ENCODE results near the gene VPS39.

Gene VPS39

GRCh38 chr15:42119446-42119760, 88.7 kb downstream of the VPS39 start:
- Histone ChIP-seq H3K79me2 (ENCODE audit: insufficient read depth, low read length) (no peaks in the 10 kb centered on the region), H3K9ac (ENCODE audit: low read depth, low read length) (peak overlapping the region; percentile 34; the same call in 1 of the 2 replicates), H3K4me3 (ENCODE audit: low read depth in 1 of 2, low read length in 2 of 2) (peak overlapping the region in 1 of 2 experiments; percentile 43; a peak in 2 of 4 replicates), H3K4me1 (ENCODE audit: insufficient read depth, low read length) (peaks cover 13% of the 10 kb centered on the region), H3K27me3 (ENCODE audit: insufficient read depth, low read length, poor library complexity) (peaks cover 5% of the 10 kb centered on the region), H3K27ac (ENCODE audit: low read length) (peak overlapping the region; percentile 48), H3K36me3 (ENCODE audit: insufficient read depth, low read length) (no peaks in the 10 kb centered on the region), H3K9me3 (ENCODE audit: insufficient read depth, low read length, severe bottlenecking) (no peaks in the 10 kb centered on the region), H4K20me1 (ENCODE audit: insufficient read depth, low read length) (no peaks in the 10 kb centered on the region), H2AFZ (ENCODE audit: low read depth, low read length) (peak overlapping the region; percentile 63), H3K4me2 (ENCODE audit: insufficient read depth, low read length) (peak overlapping the region; percentile 53; the same call in 1 of the 2 replicates)
- DNase-seq (no peak), ATAC-seq (ENCODE audit: insufficient read depth, low read depth) (no peak)
- no peak for TF ChIP-seq EZH2 (IDR thresholded peaks at IDR 0.05; ENCODE audit: borderline replicate concordance, low read depth, low read length, severe bottlenecking)
- no peak for TF ChIP-seq CTCF (IDR thresholded peaks at IDR 0.05; ENCODE audit: borderline replicate concordance, extremely low read depth, low read length, poor library complexity, severe bottlenecking)

GRCh38 chr15:42118650-42119445, 89.3 kb downstream of the VPS39 start:
- Histone ChIP-seq H3K27me3 (ENCODE audit: insufficient read depth, low read length, poor library complexity) (peaks cover 5% of the 10 kb centered on the region), H3K4me1 (ENCODE audit: insufficient read depth, low read length) (peaks cover 13% of the 10 kb centered on the region), H3K36me3 (ENCODE audit: insufficient read depth, low read length) (no peaks in the 10 kb centered on the region), H3K9ac (ENCODE audit: low read depth, low read length) (peak overlapping the region; percentile 34; the same call in 1 of the 2 replicates), H2AFZ (ENCODE audit: low read depth, low read length) (peak overlapping the region; percentile 63), H3K27ac (ENCODE audit: low read length) (peak overlapping the region; percentile 48), H3K79me2 (ENCODE audit: insufficient read depth, low read length) (no peaks in the 10 kb centered on the region), H3K4me3 (ENCODE audit: low read depth in 1 of 2, low read length in 2 of 2) (peak overlapping the region in 1 of 2 experiments; percentile 43; a peak in 2 of 4 replicates), H4K20me1 (ENCODE audit: insufficient read depth, low read length) (no peaks in the 10 kb centered on the region), H3K4me2 (ENCODE audit: insufficient read depth, low read length) (peak overlapping the region; percentile 53; the same call in 1 of the 2 replicates), H3K9me3 (ENCODE audit: insufficient read depth, low read length, severe bottlenecking) (no peaks in the 10 kb centered on the region)
- peak; percentile 31 for DNase-seq
- ATAC-seq (ENCODE audit: insufficient read depth, low read depth), result peak; percentile 90
- no peak for TF ChIP-seq CTCF (IDR thresholded peaks at IDR 0.05; ENCODE audit: borderline replicate concordance, extremely low read depth, low read length, poor library complexity, severe bottlenecking)
- TF ChIP-seq EZH2 (IDR thresholded peaks at IDR 0.05; ENCODE audit: borderline replicate concordance, low read depth, low read length, severe bottlenecking), result no peak

GRCh38 chr15:42111924-42112323, 96.2 kb downstream of the VPS39 start:
- peak; percentile 94 for ATAC-seq (ENCODE audit: insufficient read depth, low read depth)
- Histone ChIP-seq H4K20me1 (ENCODE audit: insufficient read depth, low read length) (no peaks in the 10 kb centered on the region), H3K9me3 (ENCODE audit: insufficient read depth, low read length, severe bottlenecking) (no peaks in the 10 kb centered on the region), H3K36me3 (ENCODE audit: insufficient read depth, low read length) (no peaks in the 10 kb centered on the region), H3K27me3 (ENCODE audit: insufficient read depth, low read length, poor library complexity) (no peaks in the 10 kb centered on the region), H3K4me2 (ENCODE audit: insufficient read depth, low read length) (peak overlapping the region; percentile 16; the same call in 1 of the 2 replicates), H3K4me1 (ENCODE audit: insufficient read depth, low read length) (peaks cover 23% of the 10 kb centered on the region), H3K9ac (ENCODE audit: low read depth, low read length) (peak overlapping the region; percentile 33; the same call in 1 of the 2 replicates), H2AFZ (ENCODE audit: low read depth, low read length) (no peak overlapping the region), H3K79me2 (ENCODE audit: insufficient read depth, low read length) (no peaks in the 10 kb centered on the region), H3K27ac (ENCODE audit: low read length) (peak overlapping the region; percentile 76), H3K4me3 (ENCODE audit: low read depth in 1 of 2, low read length in 2 of 2) (no peak overlapping the region)
- peak; percentile 73 for DNase-seq
- TF ChIP-seq EZH2 (IDR thresholded peaks at IDR 0.05; ENCODE audit: borderline replicate concordance, low read depth, low read length, severe bottlenecking) (no peak), CTCF (IDR thresholded peaks at IDR 0.05; ENCODE audit: borderline replicate concordance, extremely low read depth, low read length, poor library complexity, severe bottlenecking) (no peak)

All from DND-41 (cell line).